Left lung (tissue), 10 donors: ENCODE measurements around the gene RANBP2. TPM values are rescaled to one million over a fixed set of nuclear protein-coding genes. Genes with fewer than 3 reads are reported as not detected.
"Not testable (repeated sequence)": the region's sequence is repeated elsewhere in the genome, so short reads cannot be mapped to it uniquely, and the experiment has no call there.

Source experiments
- ATAC-seq: fragments of 200-7000 bp; cut with Tn5 transposase; one replicate; pipeline ENCODE4 v1.9.1; 2020; ENCODE audit warnings: moderate library complexity
- DNase-seq, 4 donors: peaks; one replicate each; pipeline ENCODE4 v3.0.0-alpha.2; 2013 to 2020
- H3K27ac ChIP-seq, 2 donors: fragments of 200-600 bp; sonication (generic) in 1 of 2; one replicate each; pipeline versions ENCODE4 v1.5.0 to v1.8.0; 2020 to 2021
- H3K27me3 ChIP-seq, 2 donors: fragments of 200-600 bp; sonication (generic) in 1 of 2; one replicate each; pipeline versions ENCODE4 v1.5.0 to v1.8.0; 2020 to 2021
- H3K36me3 ChIP-seq, 2 donors: fragments of 200-600 bp; sonication (generic) in 1 of 2; one replicate each; pipeline versions ENCODE4 v1.5.0 to v1.8.0; 2020 to 2021
- H3K4me1 ChIP-seq, 2 donors: fragments of 200-600 bp; one replicate each; pipeline ENCODE4 v1.8.0; 2021
- H3K4me3 ChIP-seq, 2 donors: fragments of 200-600 bp; sonication (generic) in 1 of 2; one replicate each; pipeline versions ENCODE4 v1.5.0 to v1.8.0; 2020 to 2021; ENCODE audit warnings: mild to moderate bottlenecking in 1 of 2
- H3K9me3 ChIP-seq, 2 donors: fragments of 200-600 bp; sonication (generic) in 1 of 2; one replicate each; pipeline versions ENCODE4 v1.5.0 to v1.8.0; 2020 to 2021
- CTCF ChIP-seq, 2 donors: fragments of 200-600 bp; sonication (generic) in 1 of 2; IDR thresholded peaks; one replicate each; pipeline versions ENCODE4 v1.5.0 to v1.8.0; 2021; ENCODE audit warnings: antibody characterized with exemption in 2 of 2
- intact Hi-C, 2 donors: fragments of 100-400 bp; cut with DNase I; formaldehyde crosslinking; loops; one replicate each; pipeline versions ENCODE4 v1.11.2 to v1.14.2; 2022
- polyA plus RNA-seq, 6 donors: library from polyadenylated mRNA; unstranded; fragments of 120-200 nt; gene quantifications; one replicate each; pipeline ENCODE4 v1.2.1, GENCODE V29; 2013; ENCODE audit not compliant: insufficient read length in 6 of 6
- total RNA-seq, 2 donors: library from RNA; stranded (reverse); fragmentation: NEBNext Ultra II Directional; extraction: Animal tissue kit (Norgen Biotek cat#: 25700); gene quantifications; one replicate each; pipeline ENCODE4 v1.2.1, GENCODE V29; 2021
- donor health status: DM: no; HTN: yes; CAD: no.
- donor health status: DM: no; HTN: no; CAD: no.

RANBP2 gene
- total and polyA plus RNA-seq, 8 donors: 49.1 to 68.2 (median 63.2) TPM

- intact Hi-C loops, ATAC-seq: not testable (repeated sequence)
Observed at GRCh38 chr2:108762618-108763017, 43.3 kb downstream of the RANBP2 start.

GRCh38 chr2:108766671-108767070 is 47.4 kb downstream of the RANBP2 start:
- intact Hi-C loops, H3K4me1 ChIP-seq, H3K4me3 ChIP-seq, H3K9me3 ChIP-seq, H3K27me3 ChIP-seq, DNase-seq, H3K27ac ChIP-seq, ATAC-seq: not testable (repeated sequence)
- peaks cover 0 to 63% of the 10 kb centered on the region in 2 donors for H3K36me3 ChIP-seq

More at GRCh38 chr2:108762618-108763017, 43.3 kb downstream of the RANBP2 start:
- H3K4me3 ChIP-seq, H3K9me3 ChIP-seq, H3K27me3 ChIP-seq, DNase-seq, H3K4me1 ChIP-seq, H3K27ac ChIP-seq: not testable (repeated sequence)
- H3K36me3 ChIP-seq: peaks cover 0 to 65% of the 10 kb centered on the region in 2 donors

- H3K4me3 ChIP-seq, H3K4me1 ChIP-seq, ATAC-seq, intact Hi-C loops, H3K27ac ChIP-seq, H3K9me3 ChIP-seq, DNase-seq, H3K27me3 ChIP-seq: not testable (repeated sequence)
- H3K36me3 ChIP-seq: peaks cover 0 to 68% of the 10 kb centered on the region in 2 donors
Observed at GRCh38 chr2:108767859-108768258, 48.6 kb downstream of the RANBP2 start.

- ATAC-seq (no peak), DNase-seq (no peak)
- Histone ChIP-seq H3K4me1 (no peaks in the 10 kb centered on the region), H3K27ac (no peak overlapping the region), H3K27me3 (no peaks in the 10 kb centered on the region), H3K36me3 (peaks cover 0 to 98% of the 10 kb centered on the region in 2 donors), H3K9me3 (no peaks in the 10 kb centered on the region), H3K4me3 (no peak overlapping the region)
- intact Hi-C loops: no loop called here
- no peak for TF ChIP-seq CTCF (IDR thresholded peaks at IDR 0.05)
Observed at GRCh38 chr2:108776475-108776874, 57.2 kb downstream of the RANBP2 start.

GRCh38 chr2:108778857-108779256 is 59.6 kb downstream of the RANBP2 start:
- no peak overlapping the region for H3K4me3 ChIP-seq
- intact Hi-C loops: no loop called here
- peaks cover 0 to 98% of the 10 kb centered on the region in 2 donors for H3K36me3 ChIP-seq
- no peaks in the 10 kb centered on the region for H3K27me3 ChIP-seq
- H3K9me3 ChIP-seq: no peaks in the 10 kb centered on the region
- H3K4me1 ChIP-seq: no peaks in the 10 kb centered on the region
- TF ChIP-seq CTCF (IDR thresholded peaks at IDR 0.05): no peak
- ATAC-seq: no peak
- no peak overlapping the region for H3K27ac ChIP-seq
- DNase-seq: no peak

- DNase-seq: no peak
- H3K36me3 ChIP-seq: peaks cover 0 to 34% of the 10 kb centered on the region in 2 donors
- H3K4me3 ChIP-seq: peak overlapping the region; percentile 69
- no peaks in the 10 kb centered on the region for H3K9me3 ChIP-seq
- H3K27ac ChIP-seq: peak overlapping the region; percentile 70 to 77
- no peak for TF ChIP-seq CTCF (IDR thresholded peaks at IDR 0.05)
- peaks cover 4 to 15% of the 10 kb centered on the region in 2 donors for H3K4me1 ChIP-seq
- ATAC-seq: no peak
- no peaks in the 10 kb centered on the region for H3K27me3 ChIP-seq
- intact Hi-C loops: no loop called here
Observed at GRCh38 chr2:108786008-108786353, 66.7 kb downstream of the RANBP2 start.
